ENCODE data around the gene NAALADL2. TPM values are rescaled to one million over a fixed set of nuclear protein-coding genes. Genes with fewer than 3 reads are reported as not detected.

Gene NAALADL2
- total and polyA plus RNA-seq, 9 of the 15 experiments (the other 6 are each of a cell fraction or from before 2014, with no cell fraction given): 0.29 to 1.1 (median 0.79) TPM; not detected in 1

- TF ChIP-seq THRA (IDR thresholded peaks at IDR 0.05): no peak
- no peak for TF ChIP-seq STAT5B (CRISPR knock-in tag; IDR thresholded peaks at IDR 0.05)
- TF ChIP-seq ID3 (CRISPR knock-in tag; IDR thresholded peaks at IDR 0.05): no peak
- no peak for TF ChIP-seq ID3 (tag; IDR thresholded peaks at IDR 0.05)
These were observed 693.8 kb downstream of the NAALADL2 start (continued) for GRCh38 chr3:175552929-175553328.

GRCh38 chr3:175554801-175555200 is 695.7 kb downstream of the NAALADL2 start:
- POLR2A ChIA-PET: no interaction called here
- H3K27me3 ChIP-seq (ENCODE audit: control insufficient read depth in 2 of 2, insufficient read depth in 2 of 2, low read length in 2 of 2): no peaks in the 10 kb centered on the region
- H3K36me3 ChIP-seq (ENCODE audit: control insufficient read depth, insufficient read depth, low read length): no peaks in the 10 kb centered on the region
- CTCF ChIA-PET (ENCODE audit: low intra/inter-chr PET ratio): no interaction called here
- FAIRE-seq: no peak
- TF ChIP-seq WHSC1 (IDR thresholded peaks at IDR 0.05; ENCODE audit: low read length) (no peak), ZNF395 (CRISPR knock-in tag; IDR thresholded peaks at IDR 0.05) (no peak), ZKSCAN8 (CRISPR knock-in tag; IDR thresholded peaks at IDR 0.05) (no peak), NCOR1 (IDR thresholded peaks at IDR 0.05) (no peak), EGR1 (conservative IDR thresholded peaks at IDR 0.05) (no peak), CBX3 (IDR thresholded peaks at IDR 0.05; ENCODE audit: borderline replicate concordance in 1 of 2, low read length in 2 of 2) (no peak), GTF2B (IDR thresholded peaks at IDR 0.05; ENCODE audit: extremely low read depth, insufficient read length) (no peak), DIDO1 (tag; IDR thresholded peaks at IDR 0.05; ENCODE audit: low read depth) (no peak), ZC3H4 (CRISPR knock-in tag; IDR thresholded peaks at IDR 0.05; ENCODE audit: borderline replicate concordance) (no peak), ZC3H11A (IDR thresholded peaks at IDR 0.05; ENCODE audit: low read depth, low read length) (no peak), SP2 (IDR thresholded peaks at IDR 0.05; ENCODE audit: extremely low read depth, low read depth, low read length, poor library complexity, severe bottlenecking) (no peak), HDAC2 (IDR thresholded peaks at IDR 0.05) (no peak), POLR2A (conservative IDR thresholded peaks at IDR 0.05) (no peak)
- H3K79me2 ChIP-seq (ENCODE audit: control insufficient read depth, insufficient read depth, low read length): no peaks in the 10 kb centered on the region
- no peaks in the 10 kb centered on the region for H3K4me1 ChIP-seq (replicated peaks in 1 of 2; ENCODE audit: control insufficient read depth in 2 of 2, insufficient read depth in 2 of 2, low read length in 2 of 2)
- no peaks in the 10 kb centered on the region for H4K20me1 ChIP-seq (replicated peaks; ENCODE audit: control insufficient read depth, insufficient read depth, low read length)
- H3K9me1 ChIP-seq (ENCODE audit: control insufficient read depth, insufficient read depth, low read length): no peaks in the 10 kb centered on the region
- no peak overlapping the region for H3K27ac ChIP-seq (ENCODE audit: extremely low read depth, low read depth, low read length)
- in situ Hi-C loops (cut with MboI) (no loop called here), intact Hi-C loops (cut with micrococcal nuclease) (no loop called here)
- BruUV-seq (replicated peaks): no TSS peak
- no peak overlapping the region for H3K4me2 ChIP-seq (ENCODE audit: insufficient read depth, low read length)
- DNase-seq (ENCODE audit: extremely low read depth in 1 of 4, low spot score in 3 of 4): no peak
- H3K4me3 ChIP-seq: no peak overlapping the region
- no peak overlapping the region for H3K9ac ChIP-seq (ENCODE audit: insufficient read depth in 1 of 2, low read depth in 2 of 2, low read length in 2 of 2)
- H3K9me3 ChIP-seq (replicated peaks; ENCODE audit: control insufficient read depth, insufficient read depth, low read depth, low read length): no peaks in the 10 kb centered on the region
- H2AFZ ChIP-seq (ENCODE audit: low read depth, low read length): no peak overlapping the region
- no peak for ATAC-seq
